WTC11 (cell line): ENCODE measurements around the gene DPEP2.

ENCODE experiments used
- ATF1 ChIP-seq: sonication (generic); formaldehyde crosslinking; IDR thresholded peaks from 2 replicates; pipeline ENCODE4 v1.8.1; 2023; ENCODE audit warnings: mild to moderate bottlenecking, moderate library complexity, missing genetic modification reagents
- KAT7 ChIP-seq: sonication (generic); formaldehyde crosslinking; IDR thresholded peaks from 2 replicates; pipeline ENCODE4 v1.8.1; 2023; ENCODE audit warnings: missing genetic modification reagents, mild to moderate bottlenecking, borderline replicate concordance
- PRDM15 ChIP-seq: sonication (generic); formaldehyde crosslinking; IDR thresholded peaks from 2 replicates; pipeline ENCODE4 v1.8.0; 2022; ENCODE audit warnings: missing genetic modification reagents

- TF ChIP-seq KAT7 (CRISPR knock-in tag) (no peak), PRDM15 (CRISPR knock-in tag) (no peak), ATF1 (CRISPR knock-in tag) (no peak)
Observed at GRCh38 chr16:67942200-67942509, 57.1 kb downstream of the DPEP2 start.
